G401 (cell line): ENCODE data around the gene PIGU. TPM values are rescaled to one million over a fixed set of nuclear protein-coding genes. Genes with fewer than 3 reads are reported as not detected.

Experiments used
- DNase-seq: peaks from one replicate; pipeline ENCODE4 v3.0.0-alpha.2; 2015; ENCODE audit warnings: low spot score
- in situ Hi-C: cut with HindIII; loops from 2 replicates; pipeline ENCODE4 v1.10.0; 2016; ENCODE audit warnings: low sequenced_read_pairs, mixed read lengths
- total RNA-seq: library from RNA; depleted of rRNA; stranded (reverse); fragments of >200 nt; shearing (Covaris generic); gene quantifications from 2 replicates; pipeline ENCODE4 v1.2.3, GENCODE V29; 2014

Gene PIGU
- total RNA-seq, 1 experiment from 2014 or later, result 11.8 TPM

- DNase-seq, result peak; percentile 72
Measured at GRCh38 chr20:34544109-34544796, 132.6 kb downstream of the PIGU start.

GRCh38 chr20:34543463-34544056, 133.3 kb downstream of the PIGU start:
- peak; percentile 46 for DNase-seq
- in situ Hi-C loops, result no loop called here

More at GRCh38 chr20:34544109-34544796, 132.6 kb downstream of the PIGU start:
- in situ Hi-C loops, result no loop called here

GRCh38 chr20:34542439-34542838, 134.5 kb downstream of the PIGU start:
- in situ Hi-C loops, result no loop called here
- no peak for DNase-seq

- in situ Hi-C loops, result no loop called here
- no peak for DNase-seq
Measured at GRCh38 chr20:34541917-34542316, 135.0 kb downstream of the PIGU start.

- DNase-seq, result no peak
- in situ Hi-C loops, result no loop called here
Measured at GRCh38 chr20:34541264-34541901, 135.5 kb downstream of the PIGU start.

- DNase-seq, result no peak
- in situ Hi-C loops, result no loop called here
Measured at GRCh38 chr20:34540596-34541263, 136.2 kb downstream of the PIGU start.

GRCh38 chr20:34539756-34540155, 137.1 kb downstream of the PIGU start:
- in situ Hi-C loops, result no loop called here
- no peak for DNase-seq

GRCh38 chr20:34538671-34539123, 138.2 kb downstream of the PIGU start:
- in situ Hi-C loops, result no loop called here
- no peak for DNase-seq

- DNase-seq, result no peak
- in situ Hi-C loops, result no loop called here
Measured at GRCh38 chr20:34537651-34538050, 139.2 kb downstream of the PIGU start.

GRCh38 chr20:34536798-34537394, 140.0 kb downstream of the PIGU start:
- peak; percentile 51 for DNase-seq
- in situ Hi-C loops, result no loop called here

GRCh38 chr20:34535857-34536256, 141.0 kb downstream of the PIGU start:
- no peak for DNase-seq
- in situ Hi-C loops, result no loop called here

- in situ Hi-C loops, result no loop called here
- no peak for DNase-seq
Measured at GRCh38 chr20:34535301-34535840, 141.5 kb downstream of the PIGU start.

GRCh38 chr20:34534391-34535165, 142.3 kb downstream of the PIGU start:
- no peak for DNase-seq
- in situ Hi-C loops, result no loop called here

- in situ Hi-C loops, result no loop called here
- no peak for DNase-seq
Measured at GRCh38 chr20:34532756-34533155, 144.1 kb downstream of the PIGU start.

- no peak for DNase-seq
- in situ Hi-C loops, result no loop called here
Measured at GRCh38 chr20:34532320-34532719, 144.6 kb downstream of the PIGU start.

GRCh38 chr20:34531608-34532265, 145.2 kb downstream of the PIGU start:
- in situ Hi-C loops, result no loop called here
- DNase-seq, result no peak

- in situ Hi-C loops, result no loop called here
- DNase-seq, result no peak
Measured at GRCh38 chr20:34530342-34530741, 146.6 kb downstream of the PIGU start.

- in situ Hi-C loops, result no loop called here
- DNase-seq, result no peak
Measured at GRCh38 chr20:34529742-34530141, 147.2 kb downstream of the PIGU start.
